ENCODE measurements around the gene CFDP1. TPM values are rescaled to one million over a fixed set of nuclear protein-coding genes. Genes with fewer than 3 reads are reported as not detected.

The CFDP1 gene
- total and polyA plus RNA-seq, 2 of the 13 experiments (the other 11 are each of a cell fraction or from before 2014, with no cell fraction given) = 78.6 to 153 TPM

GRCh38 chr16:75482434-75483205 is 49.3 kb upstream of the CFDP1 start:
- Histone ChIP-seq H3K4me2 (ENCODE audit: low read depth, low read length) (no peak overlapping the region), H3K4me3 (replicated peaks in 1 of 3; ENCODE audit: insufficient read depth in 1 of 3, low read depth in 2 of 3, low read length in 3 of 3) (no peak overlapping the region), H3K27ac (ENCODE audit: extremely low read length, insufficient read depth, low read length) (no peak overlapping the region), H3K36me3 (replicated peaks in 1 of 2; ENCODE audit: control insufficient read depth in 1 of 2, insufficient read depth in 2 of 2, low read length in 2 of 2) (no peaks in the 10 kb centered on the region), H2AFZ (ENCODE audit: low read length) (no peak overlapping the region), H3K79me2 (ENCODE audit: insufficient read depth, low read length) (no peaks in the 10 kb centered on the region), H3K9me3 (ENCODE audit: low read length) (no peaks in the 10 kb centered on the region), H3K4me1 (ENCODE audit: insufficient read depth, low read length) (peaks cover 28% of the 10 kb centered on the region), H3K9ac (ENCODE audit: insufficient read depth, low read depth, low read length) (no peak overlapping the region), H3K27me3 (ENCODE audit: control insufficient read depth in 1 of 2, insufficient read depth in 2 of 2, low read length in 2 of 2) (peaks cover 0 to 1% of the 10 kb centered on the region in 2 experiments; a peak in 2 of 5 replicates), H4K20me1 (ENCODE audit: insufficient read depth, low read length) (no peaks in the 10 kb centered on the region)
- 70% methylated on average over 12 of the region's 14 CpGs for WGBS (ENCODE audit: low lambda C conversion rate)
- in situ Hi-C loops (cut with HindIII; ENCODE audit: extremely low pct_ligation_motif_present, low pct_unique_long_range_greater_than_20kb) (no loop called here), intact Hi-C loops (cut with micrococcal nuclease; ENCODE audit: unreplicated experiment) (no loop called here)
- POLR2A ChIA-PET = no interaction called here
- DNase-seq (ENCODE audit: low spot score) = no peak
- TF ChIP-seq TCF7 (IDR thresholded peaks at IDR 0.05; ENCODE audit: low read depth) (no peak), DPF2 (CRISPR knock-in tag; IDR thresholded peaks at IDR 0.05; ENCODE audit: borderline replicate concordance, low read depth) (no peak), ZNF619 (CRISPR knock-in tag; IDR thresholded peaks at IDR 0.05) (no peak), ZNF710 (CRISPR knock-in tag; IDR thresholded peaks at IDR 0.05; ENCODE audit: borderline replicate concordance) (no peak), ZNF567 (CRISPR knock-in tag; IDR thresholded peaks at IDR 0.05; ENCODE audit: borderline replicate concordance) (no peak), ZBTB44 (CRISPR knock-in tag; IDR thresholded peaks at IDR 0.05) (no peak), E2F1 (CRISPR knock-in tag; IDR thresholded peaks at IDR 0.05) (no peak), ZFP1 (CRISPR knock-in tag; IDR thresholded peaks at IDR 0.05) (no peak), NR1H2 (CRISPR knock-in tag; IDR thresholded peaks at IDR 0.05; ENCODE audit: borderline replicate concordance, low read depth) (no peak)
- no peak for FAIRE-seq
- no peak for ATAC-seq
- no TSS peak for BruUV-seq (replicated peaks)
- CTCF ChIA-PET (ENCODE audit: low intra/inter-chr PET ratio, low total read pairs) = no interaction called here

Measured in HepG2 (cell line).